Stimulated activated CD4-positive, alpha-beta T cell treated with anti-CD3 and anti-CD28 coated beads, Interleukin-1b, Interleukin-23, amount 100 ng/mL, for 4 hours (primary cell): ENCODE results near the gene LRRC73.
"Not testable (repeated sequence)": the region's sequence is repeated elsewhere in the genome, so short reads cannot be mapped to it uniquely, and the experiment has no call there.

Experiments used
- DNase-seq, 2 donors: peaks; one replicate each; pipeline ENCODE4 v3.0.0-alpha.2; 2020; ENCODE audit warnings: low read depth in 2 of 2

LRRC73 gene

DNA sequence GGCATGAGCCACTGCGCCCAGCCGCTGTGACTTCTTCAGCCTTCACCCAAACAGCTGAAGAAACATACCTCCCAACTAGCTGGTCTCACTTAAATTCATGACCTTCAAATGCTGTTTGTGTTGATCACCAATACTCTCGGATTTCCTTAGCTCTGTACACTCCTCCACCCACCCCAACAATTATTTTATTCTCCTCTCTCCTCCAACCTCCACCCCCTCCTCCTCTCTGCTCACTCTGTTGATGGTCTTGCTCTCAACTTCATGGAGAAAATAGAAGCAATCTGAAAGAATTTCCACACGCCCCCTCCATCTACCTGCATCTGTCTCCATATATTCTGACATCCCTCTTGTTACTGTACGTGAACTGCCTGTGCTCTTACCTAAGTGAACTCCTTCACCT lies 48.2 kb downstream of the LRRC73 start:
- no peak for DNase-seq

GRCh38 chr6:43460032-43460431 lies 50.1 kb downstream of the LRRC73 start:
- DNase-seq: no peak

- DNase-seq: no peak
These were observed 50.6 kb downstream of the LRRC73 start for GRCh38 chr6:43459535-43459934.

- DNase-seq: not testable (repeated sequence)
These were observed 52.0 kb downstream of the LRRC73 start for GRCh38 chr6:43458154-43458553.

- DNase-seq: no peak
These were observed 52.5 kb downstream of the LRRC73 start for GRCh38 chr6:43457643-43458042.
